Measurements from ENCODE around the gene TM7SF3. TPM values are rescaled to one million over a fixed set of nuclear protein-coding genes. Genes with fewer than 3 reads are reported as not detected.
A peak's percentile ranks its signal among the peaks of the same experiment; 100 is the strongest.

The TM7SF3 gene
- polyA plus RNA-seq, 1 experiment, result 75.2 TPM

DNA sequence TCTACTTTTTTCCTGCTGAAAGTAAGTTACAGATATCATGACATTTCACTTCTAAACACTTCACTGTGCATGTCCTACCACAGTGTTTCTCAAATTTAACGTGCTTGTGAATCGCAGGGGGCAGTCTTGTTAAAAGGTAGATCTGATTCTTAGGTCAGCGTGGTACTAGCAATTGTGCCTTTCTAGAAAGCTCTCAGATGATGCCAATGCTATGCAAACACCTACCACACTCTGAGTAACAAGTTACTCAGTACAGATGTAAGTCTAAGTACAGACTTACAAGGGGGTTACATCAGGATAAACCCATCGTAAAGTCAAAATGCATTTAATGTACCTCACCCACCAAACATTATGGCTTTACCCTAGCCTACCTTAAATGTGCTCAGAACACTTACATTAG lies 22.4 kb downstream of the TM7SF3 start:
- no peak for DNase-seq (ENCODE audit: low read depth)
- TF ChIP-seq, protein P1, sequence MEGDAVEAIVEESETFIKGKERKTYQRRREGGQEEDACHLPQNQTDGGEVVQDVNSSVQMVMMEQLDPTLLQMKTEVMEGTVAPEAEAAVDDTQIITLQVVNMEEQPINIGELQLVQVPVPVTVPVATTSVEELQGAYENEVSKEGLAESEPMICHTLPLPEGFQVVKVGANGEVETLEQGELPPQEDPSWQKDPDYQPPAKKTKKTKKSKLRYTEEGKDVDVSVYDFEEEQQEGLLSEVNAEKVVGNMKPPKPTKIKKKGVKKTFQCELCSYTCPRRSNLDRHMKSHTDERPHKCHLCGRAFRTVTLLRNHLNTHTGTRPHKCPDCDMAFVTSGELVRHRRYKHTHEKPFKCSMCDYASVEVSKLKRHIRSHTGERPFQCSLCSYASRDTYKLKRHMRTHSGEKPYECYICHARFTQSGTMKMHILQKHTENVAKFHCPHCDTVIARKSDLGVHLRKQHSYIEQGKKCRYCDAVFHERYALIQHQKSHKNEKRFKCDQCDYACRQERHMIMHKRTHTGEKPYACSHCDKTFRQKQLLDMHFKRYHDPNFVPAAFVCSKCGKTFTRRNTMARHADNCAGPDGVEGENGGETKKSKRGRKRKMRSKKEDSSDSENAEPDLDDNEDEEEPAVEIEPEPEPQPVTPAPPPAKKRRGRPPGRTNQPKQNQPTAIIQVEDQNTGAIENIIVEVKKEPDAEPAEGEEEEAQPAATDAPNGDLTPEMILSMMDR (IDR thresholded peaks at IDR 0.05; ENCODE audit: insufficient read depth, low read depth, low read length), result no peak
- Histone ChIP-seq H3K4me3 (ENCODE audit: low read depth, low read length) (no peak overlapping the region), H3K27me3 (ENCODE audit: control insufficient read depth, insufficient read depth, low read length) (no peaks in the 10 kb centered on the region), H3K36me3 (ENCODE audit: control insufficient read depth, insufficient read depth, low read length) (peaks cover 1% of the 10 kb centered on the region; the same call in 1 of the 2 replicates)
- POLR2A ChIA-PET, result no interaction called here
- CTCF ChIA-PET, result interaction anchor here (1.8 kb wide), 1 partner anchor 22 kb away, joined by 4 read pairs; the partner anchor contains the start of gene TM7SF3

DNA sequence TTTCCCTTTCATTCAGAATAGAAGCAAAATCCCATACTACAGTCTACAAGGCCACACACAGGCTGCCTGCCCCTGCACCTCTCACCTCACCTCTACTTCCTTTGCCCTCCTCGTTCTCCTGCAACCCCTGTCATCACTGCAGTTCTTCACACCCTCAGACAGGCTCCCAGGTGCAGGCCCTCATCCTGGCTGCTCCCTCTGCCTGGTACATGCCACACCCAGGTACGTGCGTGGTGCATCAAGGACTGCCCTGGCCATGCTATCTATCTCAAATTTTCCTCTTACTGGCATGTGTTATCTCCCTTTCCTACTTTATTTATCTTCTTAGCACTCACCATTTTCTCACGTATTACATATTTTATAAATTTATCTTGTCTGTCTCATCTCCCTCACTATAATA lies 24.3 kb downstream of the TM7SF3 start:
- TF ChIP-seq, protein P1 (IDR thresholded peaks at IDR 0.05; ENCODE audit: insufficient read depth, low read depth, low read length), result no peak
- CTCF ChIA-PET, result interaction anchor here (0.6 kb wide), 1 partner anchor 40 kb away, joined by 3 read pairs; no protein-coding TSS in a partner anchor
- Histone ChIP-seq H3K4me3 (ENCODE audit: low read depth, low read length) (no peak overlapping the region), H3K36me3 (ENCODE audit: control insufficient read depth, insufficient read depth, low read length) (peaks cover 1% of the 10 kb centered on the region; the same call in 1 of the 2 replicates), H3K27me3 (ENCODE audit: control insufficient read depth, insufficient read depth, low read length) (no peaks in the 10 kb centered on the region)
- POLR2A ChIA-PET, result no interaction called here
- DNase-seq (ENCODE audit: low read depth), result no peak

DNA sequence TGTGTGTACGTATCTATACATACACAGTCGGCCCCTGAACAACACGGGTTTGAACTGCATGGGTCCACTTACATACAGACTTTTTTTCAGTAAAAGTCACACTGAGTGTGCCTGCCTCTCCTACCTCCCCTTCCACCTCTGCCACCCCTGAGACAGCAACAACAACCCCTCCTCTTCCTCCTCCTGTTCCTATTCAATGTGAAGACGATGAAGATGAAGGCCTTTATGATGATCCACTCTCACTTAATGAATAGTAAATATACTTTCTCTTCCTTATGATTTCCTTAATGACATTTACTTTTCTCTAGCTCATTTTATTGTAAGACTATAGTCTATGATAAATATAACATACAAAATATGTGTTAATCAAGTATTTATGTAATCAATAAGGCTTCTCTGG lies 25.5 kb downstream of the TM7SF3 start:
- H3K27me3 ChIP-seq (ENCODE audit: control insufficient read depth, insufficient read depth, low read length), result no peaks in the 10 kb centered on the region
- POLR2A ChIA-PET, result no interaction called here
- DNase-seq (ENCODE audit: low read depth), result no peak
- TF ChIP-seq, protein P1 (IDR thresholded peaks at IDR 0.05; ENCODE audit: insufficient read depth, low read depth, low read length), result no peak
- CTCF ChIA-PET, result interaction anchor here (0.7 kb wide), 1 partner anchor 25 kb away, joined by 3 read pairs; no protein-coding TSS in a partner anchor
- no peak overlapping the region for H3K4me3 ChIP-seq (ENCODE audit: low read depth, low read length)
- 0 out of 2 replicates have a peak, but pooled peaks cover 1% of the 10 kb centered on the region for H3K36me3 ChIP-seq (ENCODE audit: control insufficient read depth, insufficient read depth, low read length)

DNA sequence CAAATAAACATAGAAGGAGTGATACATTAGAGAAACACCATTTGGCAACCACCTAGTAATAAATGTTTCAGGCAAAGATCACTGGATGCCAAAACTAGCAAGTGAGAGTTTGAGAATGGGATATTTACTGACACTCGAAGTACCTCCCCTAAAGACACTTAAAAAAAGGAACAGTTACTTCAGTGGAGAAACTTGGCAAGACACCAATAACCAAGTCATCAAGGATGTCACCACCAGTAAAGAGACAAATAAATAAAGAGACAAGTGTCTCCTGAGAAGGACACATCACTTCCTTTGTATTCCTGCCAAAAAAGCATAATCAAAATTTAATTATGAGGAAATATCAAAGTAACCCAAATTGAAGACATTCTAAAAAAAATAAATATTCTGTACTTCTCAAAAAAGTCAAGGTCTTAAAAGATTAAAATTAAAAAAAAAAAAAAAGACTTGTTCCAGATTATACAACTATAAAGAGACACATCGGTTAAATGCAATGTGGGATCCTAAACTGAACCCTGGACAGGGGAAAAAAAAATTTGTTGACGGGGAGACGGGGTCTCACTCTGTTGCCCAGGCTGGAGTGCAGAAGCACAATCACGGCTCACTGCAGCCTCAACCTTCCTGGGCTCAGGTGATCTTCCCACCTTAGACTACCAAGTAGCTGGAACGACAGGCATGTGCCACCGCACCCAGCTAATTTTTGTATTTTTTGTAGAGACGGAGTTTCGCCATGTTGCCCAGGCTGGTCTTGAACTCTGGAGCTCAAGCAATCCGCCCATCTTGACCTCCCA lies 26.4 kb downstream of the TM7SF3 start:
- TF ChIP-seq, protein P1 (IDR thresholded peaks at IDR 0.05; ENCODE audit: insufficient read depth, low read depth, low read length), result no peak
- peak; percentile 26 for DNase-seq (ENCODE audit: low read depth)
- no peaks in the 10 kb centered on the region for H3K27me3 ChIP-seq (ENCODE audit: control insufficient read depth, insufficient read depth, low read length)
- no peak overlapping the region for H3K4me3 ChIP-seq (ENCODE audit: low read depth, low read length)
- H3K36me3 ChIP-seq (ENCODE audit: control insufficient read depth, insufficient read depth, low read length), result 0 out of 2 replicates have a peak, but pooled peaks cover 1% of the 10 kb centered on the region
- ChIA-PET CTCF (no interaction called here), POLR2A (no interaction called here)

DNA sequence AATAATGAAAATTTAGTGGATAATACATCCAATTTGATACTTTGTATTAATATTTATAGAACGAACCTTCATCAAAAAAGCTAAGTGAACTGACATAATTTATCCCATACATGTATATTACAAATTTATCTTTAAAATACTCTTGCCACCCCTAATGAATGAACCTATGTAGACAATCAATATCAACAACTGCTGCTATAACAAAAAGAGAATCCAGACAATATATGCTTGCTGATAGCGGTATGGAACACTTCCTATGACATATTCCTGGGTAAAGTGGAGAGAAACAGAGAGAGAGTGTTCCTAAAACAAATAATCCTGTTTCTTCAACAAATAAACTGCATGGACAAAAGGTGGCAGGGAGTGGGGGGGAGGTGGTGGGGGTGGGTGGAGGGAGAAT lies 31.3 kb downstream of the TM7SF3 start:
- Histone ChIP-seq H3K36me3 (ENCODE audit: control insufficient read depth, insufficient read depth, low read length) (no peaks in the 10 kb centered on the region; the same call in 1 of the 2 replicates), H3K4me3 (ENCODE audit: low read depth, low read length) (no peak overlapping the region), H3K27me3 (ENCODE audit: control insufficient read depth, insufficient read depth, low read length) (no peaks in the 10 kb centered on the region)
- TF ChIP-seq, protein P1 (IDR thresholded peaks at IDR 0.05; ENCODE audit: insufficient read depth, low read depth, low read length), result no peak
- ChIA-PET CTCF (interaction anchor here (0.5 to 1.3 kb wide), 4 partner anchors 16 to 128 kb away, joined by 3 to 5 read pairs (median 4); partner anchors contain the start of gene TM7SF3), POLR2A (no interaction called here)
- no peak for DNase-seq (ENCODE audit: low read depth)

Measured in BJ (cell line).